GM12878 (cell line): ENCODE results near the gene FUT7. TPM values are rescaled to one million over a fixed set of nuclear protein-coding genes. Genes with fewer than 3 reads are reported as not detected.

ENCODE experiments used
- ATAC-seq: fragments of 200-7000 bp; cut with Tn5 transposase; 3 replicates; pipeline ENCODE4 v1.9.1; 2020; ENCODE audit warnings: mild to moderate bottlenecking, moderate library complexity
- BruUV-seq: library from RNA; stranded (reverse); fragments of 400-500 nt; replicated peaks from 2 replicates; lab custom pipeline; 2021; lab: Mats Ljungman, UMichigan
- CTCF ChIA-PET: fragments of 300-600 bp; sonication (Branson Sonifier 250); formaldehyde crosslinking; extraction: SDS; loops from one replicate; lab custom pipeline; 2021; ENCODE audit warnings: inconsistent platforms; lab: Yijun Ruan, JAX
- POLR2A ChIA-PET: fragments of 350-600 bp; formaldehyde crosslinking; extraction: SDS; loops from one replicate; lab custom pipeline; 2021; ENCODE audit warnings: inconsistent platforms; lab: Charles Lee
- RAD21 ChIA-PET: fragments of 300-600 bp; sonication (Branson Sonifier 250); formaldehyde crosslinking; loops from one replicate; lab custom pipeline; 2023; ENCODE audit warnings: antibody characterized with exemption; ENCODE audit not compliant: unreplicated experiment; lab: Charles Lee
- SMC1A ChIA-PET: fragments of 300-600 bp; sonication (Branson Sonifier 250); formaldehyde crosslinking; loops from one replicate; lab custom pipeline; 2023; ENCODE audit not compliant: unreplicated experiment, uncharacterized antibody; lab: Charles Lee
- DNase-seq: peaks from one replicate; pipeline ENCODE4 v3.0.0-alpha.2; 2011; ENCODE audit warnings: low read depth, low spot score
- FAIRE-seq: peaks from 3 replicates; lab custom pipeline; 2011; peaks lifted over from hg19 to GRCh38; lab: Jason Lieb, UNC
- H2AFZ ChIP-seq: 2 replicates; pipeline ENCODE4 v1.6.0; 2011; ENCODE audit warnings: low read depth, low read length, control low read depth; ENCODE audit not compliant: control insufficient read depth
- H3K27ac ChIP-seq: 2 replicates; pipeline ENCODE4 v1.5.1; 2011; ENCODE audit warnings: control low read depth; ENCODE audit not compliant: control insufficient read depth, insufficient read depth
- H3K27me3 ChIP-seq, 2 experiments: replicated peaks in 1 of 2; 2 replicates each; pipeline versions ENCODE4 v1.6.0 to v1.6.1; 2011; ENCODE audit warnings: low read length in 1 of 2; ENCODE audit not compliant: control insufficient read depth in 2 of 2, insufficient read depth in 2 of 2
- H3K36me3 ChIP-seq, 2 experiments: 2 replicates each; pipeline ENCODE4 v1.5.1; 2011; ENCODE audit warnings: low read length in 1 of 2; ENCODE audit not compliant: control insufficient read depth in 2 of 2, insufficient read depth in 2 of 2
- H3K4me1 ChIP-seq: 2 replicates; pipeline ENCODE4 v1.6.1; 2011; ENCODE audit warnings: mild to moderate bottlenecking, low read length, moderate library complexity, mixed read lengths; ENCODE audit not compliant: control insufficient read depth, insufficient read depth
- H3K4me2 ChIP-seq: 2 replicates; pipeline ENCODE4 v1.6.0; 2011; ENCODE audit warnings: control low read depth; ENCODE audit not compliant: control insufficient read depth, insufficient read depth
- H3K4me3 ChIP-seq: fragments of 200-600 bp; sonication (generic); 2 replicates; pipeline ENCODE4 v1.5.1; 2016
- H3K79me2 ChIP-seq: 2 replicates; pipeline ENCODE4 v1.6.0; 2011; ENCODE audit warnings: low read length; ENCODE audit not compliant: control insufficient read depth, insufficient read depth
- H3K9ac ChIP-seq: 2 replicates; pipeline ENCODE4 v1.8.0; 2011; ENCODE audit warnings: low read length, control low read depth, mixed read lengths; ENCODE audit not compliant: control insufficient read depth, insufficient read depth
- H3K9me3 ChIP-seq: replicated peaks from 3 replicates; pipeline ENCODE4 v1.5.1; 2011; ENCODE audit warnings: mild to moderate bottlenecking, low read length; ENCODE audit not compliant: control insufficient read depth, insufficient read depth
- H4K20me1 ChIP-seq: 2 replicates; pipeline ENCODE4 v1.6.0; 2011; ENCODE audit not compliant: control insufficient read depth, insufficient read depth
- E2F8 ChIP-seq: fragments of 450-650 bp; IDR thresholded peaks from 2 replicates; pipeline ENCODE4 v1.6.1; 2018; ENCODE audit warnings: mild to moderate bottlenecking, low read depth, moderate library complexity; ENCODE audit not compliant: partially characterized antibody
- PAX5 ChIP-seq: IDR thresholded peaks from 2 replicates; pipeline ENCODE4 v1.6.1; 2011; ENCODE audit warnings: low read depth, low read length, borderline replicate concordance
- PML ChIP-seq: IDR thresholded peaks from 2 replicates; pipeline ENCODE4 v1.6.1; 2012; ENCODE audit warnings: low read length, inconsistent platforms
- SMARCA5 ChIP-seq: fragments of 450-650 bp; IDR thresholded peaks from 2 replicates; pipeline ENCODE4 v1.6.1; 2017; ENCODE audit warnings: mild to moderate bottlenecking
- SPI1 ChIP-seq: IDR thresholded peaks from 2 replicates; pipeline ENCODE4 v1.6.1; 2011; ENCODE audit warnings: low read depth, mild to moderate bottlenecking, low read length, moderate library complexity, borderline replicate concordance; ENCODE audit not compliant: insufficient read depth
- ZBTB33 ChIP-seq: fragments of 450-650 bp; IDR thresholded peaks from 2 replicates; pipeline ENCODE4 v1.6.1; 2017; ENCODE audit warnings: mild to moderate bottlenecking
- WGBS: methylation state at CpG from one replicate; pipeline ENCODE4 v1.1.6; 2016; ENCODE audit warnings: low lambda C conversion rate; ENCODE audit not compliant: insufficient replicate concordance, insufficient coverage; ENCODE audit errors: missing lambda C conversion rate; 5-methylcytosine and 5-hydroxymethylcytosine counted together
- in situ Hi-C: fragments of 300-500 bp; cut with MboI; formaldehyde crosslinking; loops from 9 replicates; pipeline ENCODE4 v1.14.3; 2018; ENCODE audit warnings: mixed read lengths
- intact Hi-C: fragments of 100-400 bp; cut with micrococcal nuclease; formaldehyde crosslinking; loops from one replicate; pipeline ENCODE4 v1.14.2; 2022; ENCODE audit not compliant: unreplicated experiment
- polyA plus RNA-seq, 11 experiments: library from polyadenylated mRNA; depleted of rRNA in 4 of 11; unstranded in 6 of 11; stranded (reverse) in 5 of 11; fragments of >200 nt; fragmentation: Nextera tagmentation in 4 of 11; fragmentation: Illumina TruSeq in 1 of 11; extraction: Ambion mirVana in 4 of 11; extraction: Trizol in 1 of 11; gene quantifications; 1 replicate in 1 of 11; 2 replicates in 10 of 11; pipeline versions ENCODE4 v1.2.1 to v1.2.3, GENCODE V29; 2011 to 2016; ENCODE audit warnings: inconsistent platforms in 2 of 11, missing spikeins in 2 of 11, low read depth in 1 of 11
- total RNA-seq, 4 experiments: library from RNA; depleted of rRNA in 3 of 4; stranded (reverse); fragments of >200 nt in 3 of 4; fragmentation: Illumina TruSeq in 1 of 4; extraction: Trizol in 1 of 4; gene quantifications; 2 replicates each; pipeline versions ENCODE4 v1.2.1 to v1.2.3, GENCODE V29; 2013 to 2021
- TF ChIP-seq, protein P1 (sequence below): fragments of 450-650 bp; IDR thresholded peaks from 2 replicates; pipeline ENCODE4 v1.6.1; 2017; ENCODE audit warnings: antibody characterized with exemption, mild to moderate bottlenecking, moderate library complexity
- TF ChIP-seq, protein P2 (sequence below): IDR thresholded peaks from 2 replicates; pipeline ENCODE4 v1.6.1; 2011; ENCODE audit warnings: low read depth, low read length, improper control_type of control experiment, borderline replicate concordance
- TF ChIP-seq, protein P3 (sequence below): IDR thresholded peaks from 2 replicates; pipeline ENCODE4 v1.6.1; 2012; ENCODE audit warnings: low read depth, low read length, improper control_type of control experiment

The FUT7 gene
- total and polyA plus RNA-seq, 10 of the 15 experiments (the other 5 are each of a cell fraction or from before 2014, with no cell fraction given) = 0.04 to 0.62 (median 0.20) TPM; not detected in 2

DNA sequence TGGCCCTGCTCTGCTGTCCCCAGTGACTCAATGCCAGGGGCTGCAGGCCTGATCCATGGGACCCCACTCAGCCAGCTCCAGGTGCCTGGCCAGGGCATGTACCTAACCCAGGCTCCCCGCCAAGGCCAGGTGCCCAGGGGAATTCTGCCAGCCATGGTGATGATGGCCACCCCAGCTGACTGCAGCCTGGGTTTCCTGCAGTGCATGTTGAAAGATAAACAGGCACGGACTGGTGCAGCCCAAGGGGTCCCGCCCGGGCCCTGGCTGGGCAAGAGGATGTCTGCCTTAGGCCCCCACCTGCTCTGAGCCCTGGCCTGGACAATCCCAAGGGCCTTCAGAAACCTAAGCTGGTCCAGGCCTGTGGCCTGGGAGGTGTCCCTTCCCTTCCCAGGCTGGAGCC, 5.1 kb downstream of the FUT7 start (continued):
- TF ChIP-seq, protein P1, sequence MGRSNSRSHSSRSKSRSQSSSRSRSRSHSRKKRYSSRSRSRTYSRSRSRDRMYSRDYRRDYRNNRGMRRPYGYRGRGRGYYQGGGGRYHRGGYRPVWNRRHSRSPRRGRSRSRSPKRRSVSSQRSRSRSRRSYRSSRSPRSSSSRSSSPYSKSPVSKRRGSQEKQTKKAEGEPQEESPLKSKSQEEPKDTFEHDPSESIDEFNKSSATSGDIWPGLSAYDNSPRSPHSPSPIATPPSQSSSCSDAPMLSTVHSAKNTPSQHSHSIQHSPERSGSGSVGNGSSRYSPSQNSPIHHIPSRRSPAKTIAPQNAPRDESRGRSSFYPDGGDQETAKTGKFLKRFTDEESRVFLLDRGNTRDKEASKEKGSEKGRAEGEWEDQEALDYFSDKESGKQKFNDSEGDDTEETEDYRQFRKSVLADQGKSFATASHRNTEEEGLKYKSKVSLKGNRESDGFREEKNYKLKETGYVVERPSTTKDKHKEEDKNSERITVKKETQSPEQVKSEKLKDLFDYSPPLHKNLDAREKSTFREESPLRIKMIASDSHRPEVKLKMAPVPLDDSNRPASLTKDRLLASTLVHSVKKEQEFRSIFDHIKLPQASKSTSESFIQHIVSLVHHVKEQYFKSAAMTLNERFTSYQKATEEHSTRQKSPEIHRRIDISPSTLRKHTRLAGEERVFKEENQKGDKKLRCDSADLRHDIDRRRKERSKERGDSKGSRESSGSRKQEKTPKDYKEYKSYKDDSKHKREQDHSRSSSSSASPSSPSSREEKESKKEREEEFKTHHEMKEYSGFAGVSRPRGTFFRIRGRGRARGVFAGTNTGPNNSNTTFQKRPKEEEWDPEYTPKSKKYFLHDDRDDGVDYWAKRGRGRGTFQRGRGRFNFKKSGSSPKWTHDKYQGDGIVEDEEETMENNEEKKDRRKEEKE = no peak
- TF ChIP-seq, protein P2, sequence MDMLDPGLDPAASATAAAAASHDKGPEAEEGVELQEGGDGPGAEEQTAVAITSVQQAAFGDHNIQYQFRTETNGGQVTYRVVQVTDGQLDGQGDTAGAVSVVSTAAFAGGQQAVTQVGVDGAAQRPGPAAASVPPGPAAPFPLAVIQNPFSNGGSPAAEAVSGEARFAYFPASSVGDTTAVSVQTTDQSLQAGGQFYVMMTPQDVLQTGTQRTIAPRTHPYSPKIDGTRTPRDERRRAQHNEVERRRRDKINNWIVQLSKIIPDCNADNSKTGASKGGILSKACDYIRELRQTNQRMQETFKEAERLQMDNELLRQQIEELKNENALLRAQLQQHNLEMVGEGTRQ = no peak
- TF ChIP-seq, all 136 proteins: peak for 0

GRCh38 chr9:137026384-137026783, 5.5 kb downstream of the FUT7 start:
- DNase-seq (no peak), FAIRE-seq (no peak), ATAC-seq (no peak)
- ChIA-PET CTCF (interaction anchor here (1.1 to 2.9 kb wide), 6 partner anchors 9 to 238 kb away, joined by 3 to 19 read pairs (median 4); partner anchors contain the start of genes AJM1 and PAXX), SMC1A (interaction anchor here (1.8 kb wide), 1 partner anchor 78 kb away, joined by 6 read pairs; no protein-coding TSS in a partner anchor), RAD21 (interaction anchor here (0.9 kb wide), 1 partner anchor 162 kb away, joined by 3 read pairs; the partner anchor contains the start of genes ANAPC2 and SSNA1), POLR2A (interaction anchor here (0.6 to 1.4 kb wide), 2 partner anchors 9 to 30 kb away, joined by 3 to 4 read pairs; partner anchors contain the start of gene CLIC3)
- intact Hi-C loops = no loop called here
- H2AFZ ChIP-seq = no peak overlapping the region
- no peak overlapping the region for H3K4me3 ChIP-seq
- H3K9me3 ChIP-seq = no peaks in the 10 kb centered on the region
- no peak overlapping the region for H3K27ac ChIP-seq
- no peaks in the 10 kb centered on the region for H4K20me1 ChIP-seq
- peaks cover 0 to 2% of the 10 kb centered on the region in 2 experiments; a peak in 2 of 4 replicates for H3K27me3 ChIP-seq
- in situ Hi-C loops = no loop called here
- H3K4me2 ChIP-seq = no peak overlapping the region
- no TSS peak for BruUV-seq
- H3K9ac ChIP-seq = no peak overlapping the region
- H3K36me3 ChIP-seq = no peaks in the 10 kb centered on the region
- peaks cover 27% of the 10 kb centered on the region for H3K4me1 ChIP-seq
- no peaks in the 10 kb centered on the region for H3K79me2 ChIP-seq
- WGBS = 82% methylated on average over 2 of the region's 2 CpGs
- TF ChIP-seq, protein P2 = no peak
- no peak for TF ChIP-seq PAX5
- TF ChIP-seq, protein P3, sequence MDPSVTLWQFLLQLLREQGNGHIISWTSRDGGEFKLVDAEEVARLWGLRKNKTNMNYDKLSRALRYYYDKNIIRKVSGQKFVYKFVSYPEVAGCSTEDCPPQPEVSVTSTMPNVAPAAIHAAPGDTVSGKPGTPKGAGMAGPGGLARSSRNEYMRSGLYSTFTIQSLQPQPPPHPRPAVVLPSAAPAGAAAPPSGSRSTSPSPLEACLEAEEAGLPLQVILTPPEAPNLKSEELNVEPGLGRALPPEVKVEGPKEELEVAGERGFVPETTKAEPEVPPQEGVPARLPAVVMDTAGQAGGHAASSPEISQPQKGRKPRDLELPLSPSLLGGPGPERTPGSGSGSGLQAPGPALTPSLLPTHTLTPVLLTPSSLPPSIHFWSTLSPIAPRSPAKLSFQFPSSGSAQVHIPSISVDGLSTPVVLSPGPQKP = no peak
- TF ChIP-seq SPI1 = no peak
- TF ChIP-seq SMARCA5 = no peak
- TF ChIP-seq ZBTB33 = no peak
- no peak for TF ChIP-seq PML
- TF ChIP-seq E2F8 = no peak
